Measurements from ENCODE around the gene CHTF18.

CHTF18 gene

DNA sequence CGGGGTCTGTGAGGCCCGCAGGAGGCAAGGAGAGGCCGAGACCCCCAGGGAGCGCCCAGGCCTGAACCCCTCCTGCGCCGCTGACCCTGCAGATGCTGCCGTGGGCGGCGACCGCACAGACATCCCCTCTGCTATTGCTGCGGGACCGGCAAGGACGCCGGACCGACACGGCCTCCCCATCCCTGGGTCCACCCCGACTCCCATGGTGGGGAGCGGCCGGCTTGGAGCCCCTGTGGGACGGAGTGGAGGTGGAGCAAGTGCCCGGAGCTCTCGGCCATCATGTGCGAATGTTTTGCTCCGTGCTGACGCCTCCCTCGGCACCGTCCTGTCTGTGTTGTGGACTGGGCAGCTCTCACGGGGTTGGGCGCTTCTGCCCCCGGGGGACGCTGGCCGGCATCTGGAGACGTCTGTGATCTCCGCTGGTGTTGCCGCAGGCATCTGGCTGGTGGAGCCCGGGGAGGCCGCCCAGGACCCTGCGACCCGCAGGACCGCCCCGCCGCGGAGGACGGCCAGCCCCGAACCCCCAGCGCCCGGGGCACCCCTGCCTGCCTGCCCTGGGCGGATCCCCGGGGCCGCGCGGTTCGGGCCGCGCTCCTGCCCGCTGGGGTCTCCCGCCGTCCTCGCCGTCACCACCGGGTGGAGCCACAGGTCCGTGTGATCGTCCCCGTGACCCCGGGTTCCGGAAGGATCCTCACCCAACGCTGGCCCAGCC is 24.9 kb downstream of the CHTF18 start:
- H3K36me3 ChIP-seq (ENCODE audit: control insufficient read depth, low read length) = no peaks in the 10 kb centered on the region
- no peak overlapping the region for H3K4me2 ChIP-seq (ENCODE audit: low read length)
- no peak for TF ChIP-seq EZH2phosphoT487 (IDR thresholded peaks at IDR 0.05; ENCODE audit: borderline replicate concordance, low read length)
- TF ChIP-seq, protein P1, sequence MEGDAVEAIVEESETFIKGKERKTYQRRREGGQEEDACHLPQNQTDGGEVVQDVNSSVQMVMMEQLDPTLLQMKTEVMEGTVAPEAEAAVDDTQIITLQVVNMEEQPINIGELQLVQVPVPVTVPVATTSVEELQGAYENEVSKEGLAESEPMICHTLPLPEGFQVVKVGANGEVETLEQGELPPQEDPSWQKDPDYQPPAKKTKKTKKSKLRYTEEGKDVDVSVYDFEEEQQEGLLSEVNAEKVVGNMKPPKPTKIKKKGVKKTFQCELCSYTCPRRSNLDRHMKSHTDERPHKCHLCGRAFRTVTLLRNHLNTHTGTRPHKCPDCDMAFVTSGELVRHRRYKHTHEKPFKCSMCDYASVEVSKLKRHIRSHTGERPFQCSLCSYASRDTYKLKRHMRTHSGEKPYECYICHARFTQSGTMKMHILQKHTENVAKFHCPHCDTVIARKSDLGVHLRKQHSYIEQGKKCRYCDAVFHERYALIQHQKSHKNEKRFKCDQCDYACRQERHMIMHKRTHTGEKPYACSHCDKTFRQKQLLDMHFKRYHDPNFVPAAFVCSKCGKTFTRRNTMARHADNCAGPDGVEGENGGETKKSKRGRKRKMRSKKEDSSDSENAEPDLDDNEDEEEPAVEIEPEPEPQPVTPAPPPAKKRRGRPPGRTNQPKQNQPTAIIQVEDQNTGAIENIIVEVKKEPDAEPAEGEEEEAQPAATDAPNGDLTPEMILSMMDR (IDR thresholded peaks at IDR 0.05; ENCODE audit: low read depth, low read length, poor library complexity, severe bottlenecking) = peak; percentile 65
- H3F3A ChIP-seq (ENCODE audit: control insufficient read depth, insufficient read depth) = no peaks in the 10 kb centered on the region
- H3K79me2 ChIP-seq (ENCODE audit: control insufficient read depth, low read length) = no peaks in the 10 kb centered on the region
- peaks cover under 1% of the 10 kb centered on the region; the same call in 1 of the 2 replicates for H3K9me3 ChIP-seq (ENCODE audit: control insufficient read depth, insufficient read depth, low read length)
- H3K27ac ChIP-seq (ENCODE audit: low read depth, low read length) = no peak overlapping the region
- no peak overlapping the region for H3K4me3 ChIP-seq (ENCODE audit: low read length)
- H3K4me1 ChIP-seq (ENCODE audit: control insufficient read depth, low read length) = peaks cover 2% of the 10 kb centered on the region
- H3K27me3 ChIP-seq (ENCODE audit: control insufficient read depth, low read length) = peaks cover 14% of the 10 kb centered on the region
- no peaks in the 10 kb centered on the region for H4K20me1 ChIP-seq (ENCODE audit: control insufficient read depth, insufficient read depth, low read depth, low read length)
- H3K9me2 ChIP-seq (replicated peaks; ENCODE audit: control insufficient read depth, low read length) = no peaks in the 10 kb centered on the region

DNA sequence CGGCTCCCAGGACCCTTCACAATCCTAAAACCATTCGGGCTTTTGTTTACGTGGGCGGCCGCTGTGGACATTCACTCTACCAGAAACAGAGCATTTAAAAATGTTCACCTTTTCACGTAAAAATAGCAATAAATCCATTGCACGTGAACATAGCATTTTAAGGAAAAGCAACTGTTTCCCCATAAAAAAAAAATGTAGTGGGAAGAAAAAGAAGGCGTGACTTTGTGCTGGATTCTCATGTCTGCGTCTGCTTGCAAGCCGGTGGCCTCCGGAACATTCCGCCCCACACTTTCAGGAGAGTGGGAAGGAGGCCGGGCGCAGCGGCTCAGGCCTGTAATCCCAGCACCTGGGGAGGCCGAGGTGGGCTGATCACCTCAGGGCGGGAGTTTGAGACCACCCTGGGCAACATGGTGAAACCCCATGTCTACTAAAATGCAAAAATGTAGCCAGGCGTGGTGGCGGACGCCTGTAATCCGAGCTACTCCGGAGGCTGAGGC is 25.5 kb downstream of the CHTF18 start:
- no peaks in the 10 kb centered on the region for H3K36me3 ChIP-seq (ENCODE audit: control insufficient read depth, low read length)
- no peak overlapping the region for H3K4me3 ChIP-seq (ENCODE audit: low read length)
- no peak overlapping the region for H3K27ac ChIP-seq (ENCODE audit: low read depth, low read length)
- no peak for TF ChIP-seq EZH2phosphoT487 (IDR thresholded peaks at IDR 0.05; ENCODE audit: borderline replicate concordance, low read length)
- TF ChIP-seq, protein P1 (IDR thresholded peaks at IDR 0.05; ENCODE audit: low read depth, low read length, poor library complexity, severe bottlenecking) = no peak
- no peaks in the 10 kb centered on the region for H4K20me1 ChIP-seq (ENCODE audit: control insufficient read depth, insufficient read depth, low read depth, low read length)
- no peak overlapping the region for H3K4me2 ChIP-seq (ENCODE audit: low read length)
- no peaks in the 10 kb centered on the region for H3K9me2 ChIP-seq (replicated peaks; ENCODE audit: control insufficient read depth, low read length)
- H3K4me1 ChIP-seq (ENCODE audit: control insufficient read depth, low read length) = no peaks in the 10 kb centered on the region
- no peaks in the 10 kb centered on the region for H3F3A ChIP-seq (ENCODE audit: control insufficient read depth, insufficient read depth)
- peaks cover 16% of the 10 kb centered on the region for H3K27me3 ChIP-seq (ENCODE audit: control insufficient read depth, low read length)
- H3K9me3 ChIP-seq (ENCODE audit: control insufficient read depth, insufficient read depth, low read length) = peaks cover 6% of the 10 kb centered on the region; the same call in 1 of the 2 replicates
- no peaks in the 10 kb centered on the region for H3K79me2 ChIP-seq (ENCODE audit: control insufficient read depth, low read length)

DNA sequence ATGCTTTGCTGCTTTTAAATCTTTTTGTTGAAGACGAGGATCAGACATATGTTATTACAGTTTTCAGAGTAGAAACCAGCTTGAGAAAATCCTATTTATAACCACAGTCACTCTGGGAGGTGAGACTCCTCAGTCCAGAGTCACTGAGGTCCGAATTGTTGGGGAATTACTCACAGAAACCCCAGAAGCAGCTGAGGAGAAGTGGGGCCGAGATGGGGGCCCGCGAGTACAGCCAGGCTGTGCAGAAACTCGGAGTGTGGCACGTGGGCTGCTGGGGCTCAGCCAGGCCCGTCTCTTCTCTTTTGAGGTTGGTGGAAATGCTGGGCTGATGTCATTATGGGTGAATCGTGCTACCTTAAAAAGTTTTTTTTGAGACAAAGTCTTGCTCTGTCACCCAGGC is 26.6 kb downstream of the CHTF18 start:
- Histone ChIP-seq H4K20me1 (ENCODE audit: control insufficient read depth, insufficient read depth, low read depth, low read length) (no peaks in the 10 kb centered on the region), H3K27ac (ENCODE audit: low read depth, low read length) (no peak overlapping the region), H3K36me3 (ENCODE audit: control insufficient read depth, low read length) (no peaks in the 10 kb centered on the region), H3K9me2 (replicated peaks; ENCODE audit: control insufficient read depth, low read length) (no peaks in the 10 kb centered on the region), H3K4me3 (ENCODE audit: low read length) (no peak overlapping the region), H3K79me2 (ENCODE audit: control insufficient read depth, low read length) (no peaks in the 10 kb centered on the region), H3K9me3 (ENCODE audit: control insufficient read depth, insufficient read depth, low read length) (peaks cover 6% of the 10 kb centered on the region; the same call in 1 of the 2 replicates), H3F3A (ENCODE audit: control insufficient read depth, insufficient read depth) (no peaks in the 10 kb centered on the region), H3K4me1 (ENCODE audit: control insufficient read depth, low read length) (peaks cover 8% of the 10 kb centered on the region), H3K27me3 (ENCODE audit: control insufficient read depth, low read length) (peaks cover 25% of the 10 kb centered on the region), H3K4me2 (ENCODE audit: low read length) (no peak overlapping the region)
- TF ChIP-seq, protein P1 (IDR thresholded peaks at IDR 0.05; ENCODE audit: low read depth, low read length, poor library complexity, severe bottlenecking) = no peak
- no peak for TF ChIP-seq EZH2phosphoT487 (IDR thresholded peaks at IDR 0.05; ENCODE audit: borderline replicate concordance, low read length)
